A549 (cell line): ENCODE measurements around the gene SLC37A1. TPM values are rescaled to one million over a fixed set of nuclear protein-coding genes. Genes with fewer than 3 reads are reported as not detected.

ENCODE experiments used
- ATAC-seq, 2 experiments: fragments of 200-7000 bp in 1 of 2; fragments of >200 bp in 1 of 2; cut with Nextera tagmentation in 1 of 2; cut with Tn5 transposase in 1 of 2; 3 replicates each; pipeline versions ENCODE4 v1.8.0 to v1.9.1; 2018 to 2020; ENCODE audit warnings: mild to moderate bottlenecking in 1 of 2, moderate library complexity in 1 of 2
- CTCF ChIA-PET: fragments of 300-600 bp; sonication (Branson Sonifier 250); formaldehyde crosslinking; extraction: SDS; loops from one replicate; lab custom pipeline; 2021; ENCODE audit warnings: antibody characterized with exemption, inconsistent platforms; lab: Yijun Ruan, JAX
- POLR2A ChIA-PET: fragments of 350-600 bp; formaldehyde crosslinking; extraction: SDS; loops from one replicate; lab custom pipeline; 2021; ENCODE audit warnings: antibody characterized with exemption, inconsistent platforms; lab: Yijun Ruan, JAX
- DNase-seq, 2 experiments: peaks; one replicate each; pipeline versions ENCODE4 v3.0.0 to v3.0.0-alpha.2; 2011 to 2016; ENCODE audit warnings: low read depth in 1 of 2, low spot score in 1 of 2
- FAIRE-seq: peaks from 2 replicates; lab custom pipeline; 2011; peaks lifted over from hg19 to GRCh38; lab: Jason Lieb, UNC
- H3K27ac ChIP-seq, 2 experiments: fragments of >200 bp; sonication (Bioruptor Twin); formaldehyde crosslinking; 3 replicates each; pipeline ENCODE4 v1.5.1; 2016 to 2017
- H3K4me1 ChIP-seq: fragments of >200 bp; sonication (Bioruptor Twin); formaldehyde crosslinking; 3 replicates; pipeline ENCODE4 v1.6.1; 2016
- H3K4me2 ChIP-seq: fragments of >200 bp; sonication (Bioruptor Twin); formaldehyde crosslinking; 3 replicates; pipeline ENCODE4 v1.6.1; 2016
- H3K4me3 ChIP-seq: fragments of >200 bp; sonication (Bioruptor Twin); formaldehyde crosslinking; 3 replicates; pipeline ENCODE4 v1.5.1; 2016
- H3K9me3 ChIP-seq: fragments of >200 bp; sonication (Bioruptor Twin); formaldehyde crosslinking; 3 replicates; pipeline ENCODE4 v1.6.1; 2016
- CBX8 ChIP-seq: fragments of 200-600 bp; sonication (generic); IDR thresholded peaks from 2 replicates; pipeline ENCODE4 v1.6.1; 2016
- CEBPB ChIP-seq, 2 experiments: fragments of >200 bp in 1 of 2; sonication (Bioruptor Twin) in 1 of 2; formaldehyde crosslinking in 1 of 2; IDR thresholded peaks; 2 replicates each; pipeline ENCODE4 v1.6.1; 2012 to 2016
- CHD4 ChIP-seq: fragments of 200-600 bp; sonication (generic); IDR thresholded peaks from 2 replicates; pipeline ENCODE4 v1.6.1; 2016; ENCODE audit warnings: antibody characterized with exemption, mild to moderate bottlenecking, borderline replicate concordance
- EHMT2 ChIP-seq: fragments of 200-600 bp; sonication (generic); IDR thresholded peaks from 2 replicates; pipeline ENCODE4 v1.6.1; 2016; ENCODE audit warnings: antibody characterized with exemption, low read depth, mild to moderate bottlenecking, moderate library complexity
- EP300 ChIP-seq, 2 experiments: fragments of >200 bp; sonication (Bioruptor Twin); formaldehyde crosslinking; IDR thresholded peaks; 2 replicates in 1 of 2; 3 replicates in 1 of 2; pipeline ENCODE4 v1.6.1; 2016 to 2017
- ESRRA ChIP-seq: fragments of 150-350 bp; IDR thresholded peaks from 2 replicates; pipeline ENCODE4 v1.6.1; 2014; ENCODE audit warnings: mild to moderate bottlenecking, low read length, borderline replicate concordance
- FOXS1 ChIP-seq: fragments of 250-450 bp; sonication (Bioruptor Pico); IDR thresholded peaks from 2 replicates; pipeline ENCODE4 v1.5.0; 2020; ENCODE audit warnings: mild to moderate bottlenecking, moderate library complexity
- GATA3 ChIP-seq: IDR thresholded peaks from 2 replicates; pipeline ENCODE4 v1.6.1; 2012; ENCODE audit warnings: borderline replicate concordance
- HDAC2 ChIP-seq: fragments of 200-600 bp; sonication (generic); IDR thresholded peaks from 2 replicates; pipeline ENCODE4 v1.6.1; 2016
- HOXA7 ChIP-seq: fragments of 250-450 bp; sonication (Bioruptor Pico); IDR thresholded peaks from 2 replicates; pipeline ENCODE4 v1.5.0; 2020; ENCODE audit warnings: mild to moderate bottlenecking, moderate library complexity
- HOXB13 ChIP-seq: fragments of 250-450 bp; sonication (Bioruptor Pico); IDR thresholded peaks from 2 replicates; pipeline ENCODE4 v1.5.0; 2020; ENCODE audit warnings: low read depth, mild to moderate bottlenecking, moderate library complexity
- HOXB5 ChIP-seq: fragments of 250-450 bp; sonication (Bioruptor Pico); IDR thresholded peaks from 2 replicates; pipeline ENCODE4 v1.5.0; 2020; ENCODE audit warnings: mild to moderate bottlenecking, moderate library complexity
- JUN ChIP-seq, 2 experiments: fragments of >200 bp; sonication (Bioruptor Twin); formaldehyde crosslinking; IDR thresholded peaks; 2 replicates in 1 of 2; 3 replicates in 1 of 2; pipeline ENCODE4 v1.6.1; 2016 to 2017
- KDM1A ChIP-seq: fragments of 200-600 bp; sonication (generic); IDR thresholded peaks from 2 replicates; pipeline ENCODE4 v1.6.1; 2016; ENCODE audit warnings: low read depth, mild to moderate bottlenecking
- KDM5A ChIP-seq: fragments of 200-600 bp; sonication (generic); IDR thresholded peaks from 2 replicates; pipeline ENCODE4 v1.6.1; 2016; ENCODE audit warnings: antibody characterized with exemption, mild to moderate bottlenecking
- MYC ChIP-seq: IDR thresholded peaks from 2 replicates; pipeline ENCODE4 v1.6.1; 2012; ENCODE audit warnings: mild to moderate bottlenecking, inconsistent platforms, low read length, improper control_type of control experiment, borderline replicate concordance
- NPAS2 ChIP-seq: fragments of 250-450 bp; sonication (Bioruptor Pico); IDR thresholded peaks from 2 replicates; pipeline ENCODE4 v1.8.0; 2022; ENCODE audit warnings: mild to moderate bottlenecking, moderate library complexity, borderline replicate concordance
- NR3C1 ChIP-seq: fragments of >200 bp; sonication (Bioruptor Twin); formaldehyde crosslinking; IDR thresholded peaks from 3 replicates; pipeline ENCODE4 v1.6.1; 2017
- POLR2A ChIP-seq: IDR thresholded peaks from 2 replicates; pipeline ENCODE4 v1.6.1; 2012; ENCODE audit warnings: mild to moderate bottlenecking, low read length
- RARB ChIP-seq: fragments of 250-450 bp; sonication (Bioruptor Pico); IDR thresholded peaks from 2 replicates; pipeline ENCODE4 v1.8.0; 2021; ENCODE audit warnings: mild to moderate bottlenecking, moderate library complexity
- RCOR1 ChIP-seq: fragments of 150-350 bp; IDR thresholded peaks from 2 replicates; pipeline ENCODE4 v1.6.1; 2014; ENCODE audit warnings: antibody characterized with exemption, low read length, low read depth
- RFX5 ChIP-seq: fragments of 450-650 bp; IDR thresholded peaks from 2 replicates; pipeline ENCODE4 v1.7.1; 2014; ENCODE audit warnings: antibody characterized with exemption, mild to moderate bottlenecking, moderate library complexity
- RNF2 ChIP-seq: fragments of 200-600 bp; sonication (generic); IDR thresholded peaks from 2 replicates; pipeline ENCODE4 v1.6.1; 2016; ENCODE audit warnings: low read depth, mild to moderate bottlenecking, antibody characterized with exemption, moderate library complexity, borderline replicate concordance
- SREBF2 ChIP-seq: fragments of 450-650 bp; IDR thresholded peaks from 2 replicates; pipeline ENCODE4 v1.6.1; 2014; ENCODE audit warnings: mild to moderate bottlenecking, moderate library complexity
- TP53 ChIP-seq: fragments of 250-450 bp; sonication (Bioruptor Pico); IDR thresholded peaks from 2 replicates; pipeline ENCODE4 v1.5.0; 2021; ENCODE audit warnings: mild to moderate bottlenecking, moderate library complexity
- ZNF302 ChIP-seq: fragments of 250-450 bp; sonication (Bioruptor Pico); IDR thresholded peaks from 2 replicates; pipeline ENCODE4 v1.9.0; 2021; ENCODE audit warnings: inconsistent platforms, mild to moderate bottlenecking, moderate library complexity
- ZSCAN20 ChIP-seq: fragments of 250-450 bp; sonication (Bioruptor Pico); IDR thresholded peaks from 2 replicates; pipeline ENCODE4 v1.8.0; 2022; ENCODE audit warnings: mild to moderate bottlenecking, moderate library complexity
- WGBS: methylation state at CpG from one replicate; pipeline ENCODE4 v1.1.6; 2017; ENCODE audit errors: missing lambda C conversion rate; 5-methylcytosine and 5-hydroxymethylcytosine counted together
- polyA plus RNA-seq, 4 experiments: library from polyadenylated mRNA; depleted of rRNA in 3 of 4; stranded (reverse); fragments of >200 nt; fragmentation: RNase III in 1 of 4; extraction: RNeasy Plus Mini Kit Qiagen cat#74134 plus additional on column Dnase treatment in 1 of 4; gene quantifications; 2 replicates in 3 of 4; 3 replicates in 1 of 4; pipeline ENCODE4 v1.2.3, GENCODE V29; 2011 to 2017
- TF ChIP-seq, protein P1 (sequence below): fragments of >200 bp; sonication (Bioruptor Twin); formaldehyde crosslinking; IDR thresholded peaks from 3 replicates; pipeline ENCODE4 v1.5.1; 2016
- TF ChIP-seq, protein P2 (sequence below): IDR thresholded peaks from 2 replicates; pipeline ENCODE4 v1.6.1; 2012
- TF ChIP-seq, protein P3 (sequence below): fragments of 250-450 bp; sonication (Bioruptor Pico); IDR thresholded peaks from 2 replicates; pipeline ENCODE4 v1.5.0; 2020; ENCODE audit warnings: low read depth, mild to moderate bottlenecking, moderate library complexity

SLC37A1 gene
- polyA plus RNA-seq, 2 of the 4 experiments (the other 2 are of a cell fraction), result 1.9 to 2.1 TPM

- DNase-seq (no peak), FAIRE-seq (no peak), ATAC-seq (no peak)
- no peak overlapping the region for H3K4me2 ChIP-seq
- 56% methylated on average over 5 of the region's 5 CpGs for WGBS
- TF ChIP-seq RNF2, result no peak
- TF ChIP-seq FOXS1 (CRISPR knock-in tag), result no peak
- TF ChIP-seq, protein P1, sequence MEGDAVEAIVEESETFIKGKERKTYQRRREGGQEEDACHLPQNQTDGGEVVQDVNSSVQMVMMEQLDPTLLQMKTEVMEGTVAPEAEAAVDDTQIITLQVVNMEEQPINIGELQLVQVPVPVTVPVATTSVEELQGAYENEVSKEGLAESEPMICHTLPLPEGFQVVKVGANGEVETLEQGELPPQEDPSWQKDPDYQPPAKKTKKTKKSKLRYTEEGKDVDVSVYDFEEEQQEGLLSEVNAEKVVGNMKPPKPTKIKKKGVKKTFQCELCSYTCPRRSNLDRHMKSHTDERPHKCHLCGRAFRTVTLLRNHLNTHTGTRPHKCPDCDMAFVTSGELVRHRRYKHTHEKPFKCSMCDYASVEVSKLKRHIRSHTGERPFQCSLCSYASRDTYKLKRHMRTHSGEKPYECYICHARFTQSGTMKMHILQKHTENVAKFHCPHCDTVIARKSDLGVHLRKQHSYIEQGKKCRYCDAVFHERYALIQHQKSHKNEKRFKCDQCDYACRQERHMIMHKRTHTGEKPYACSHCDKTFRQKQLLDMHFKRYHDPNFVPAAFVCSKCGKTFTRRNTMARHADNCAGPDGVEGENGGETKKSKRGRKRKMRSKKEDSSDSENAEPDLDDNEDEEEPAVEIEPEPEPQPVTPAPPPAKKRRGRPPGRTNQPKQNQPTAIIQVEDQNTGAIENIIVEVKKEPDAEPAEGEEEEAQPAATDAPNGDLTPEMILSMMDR, result no peak
- TF ChIP-seq, protein P2, sequence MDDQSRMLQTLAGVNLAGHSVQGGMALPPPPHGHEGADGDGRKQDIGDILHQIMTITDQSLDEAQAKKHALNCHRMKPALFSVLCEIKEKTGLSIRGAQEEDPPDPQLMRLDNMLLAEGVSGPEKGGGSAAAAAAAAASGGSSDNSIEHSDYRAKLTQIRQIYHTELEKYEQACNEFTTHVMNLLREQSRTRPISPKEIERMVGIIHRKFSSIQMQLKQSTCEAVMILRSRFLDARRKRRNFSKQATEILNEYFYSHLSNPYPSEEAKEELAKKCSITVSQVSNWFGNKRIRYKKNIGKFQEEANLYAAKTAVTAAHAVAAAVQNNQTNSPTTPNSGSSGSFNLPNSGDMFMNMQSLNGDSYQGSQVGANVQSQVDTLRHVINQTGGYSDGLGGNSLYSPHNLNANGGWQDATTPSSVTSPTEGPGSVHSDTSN, result no peak
- TF ChIP-seq KDM5A, result no peak
- TF ChIP-seq POLR2A, result no peak
- no peak for TF ChIP-seq TP53 (CRISPR knock-in tag)
- no peak for TF ChIP-seq GATA3
- TF ChIP-seq NPAS2 (CRISPR knock-in tag), result no peak
- TF ChIP-seq HOXB5 (CRISPR knock-in tag), result no peak
- no peak for TF ChIP-seq RFX5
- TF ChIP-seq CHD4, result no peak
- TF ChIP-seq KDM1A, result no peak
- TF ChIP-seq JUN (IDR thresholded peaks at IDR 0.05), result no peak
- TF ChIP-seq CEBPB (IDR thresholded peaks at IDR 0.05), result no peak
- TF ChIP-seq RARB, result no peak
- TF ChIP-seq HDAC2, result no peak
- no peak for TF ChIP-seq SREBF2
- TF ChIP-seq EP300 (IDR thresholded peaks at IDR 0.05), result no peak
- no peak for TF ChIP-seq HOXA7 (CRISPR knock-in tag)
- H3K4me1 ChIP-seq, result peaks cover 3% of the 10 kb centered on the region; the same call in 1 of the 3 replicates
- CTCF ChIA-PET, result no interaction called here
- no peak overlapping the region for H3K4me3 ChIP-seq
- no peak overlapping the region for H3K27ac ChIP-seq
- POLR2A ChIA-PET, result no interaction called here
- H3K9me3 ChIP-seq, result no peaks in the 10 kb centered on the region
Observed at GRCh38 chr21:42500736-42501135, 12.9 kb upstream of the SLC37A1 start.

DNA sequence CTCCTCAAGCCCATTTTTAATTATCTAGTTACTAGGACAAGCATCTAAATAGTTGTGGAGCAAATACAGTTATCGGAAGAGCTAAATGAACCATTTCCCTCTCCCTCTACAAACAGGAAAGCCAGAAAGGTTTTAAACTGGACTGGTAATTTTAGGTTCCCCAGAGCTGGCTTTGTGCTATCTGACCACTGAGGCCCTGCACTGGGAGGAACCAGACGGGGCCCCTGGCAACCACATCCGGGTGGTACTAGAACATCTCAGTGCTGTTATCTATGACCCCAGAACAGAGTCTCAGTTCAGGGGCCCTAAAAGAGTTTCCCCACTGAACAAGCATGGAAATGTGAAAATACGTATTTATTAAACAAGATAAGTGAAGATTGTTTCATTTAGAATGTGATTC, 9.9 kb upstream of the SLC37A1 start:
- ChIA-PET POLR2A (no interaction called here), CTCF (interaction anchor here (0.9 kb wide), 2 partner anchors 55 to 686 kb away, joined by 3 read pairs; no protein-coding TSS in a partner anchor)
- WGBS, result 80% methylated on average over 4 of the region's 4 CpGs
- FAIRE-seq, result no peak
- Histone ChIP-seq H3K4me1 (no peaks in the 10 kb centered on the region), H3K4me3 (no peak overlapping the region), H3K4me2 (no peak overlapping the region), H3K9me3 (no peaks in the 10 kb centered on the region), H3K27ac (no peak overlapping the region)
- TF ChIP-seq KDM1A, result no peak
- no peak for TF ChIP-seq CBX8
- TF ChIP-seq ZNF302 (CRISPR knock-in tag), result no peak
- TF ChIP-seq FOXS1 (CRISPR knock-in tag), result no peak
- no peak for TF ChIP-seq NPAS2 (CRISPR knock-in tag)
- no peak for TF ChIP-seq HOXB5 (CRISPR knock-in tag)
- TF ChIP-seq RNF2, result no peak
- TF ChIP-seq HOXB13 (CRISPR knock-in tag), result no peak
- TF ChIP-seq ESRRA, result no peak
- TF ChIP-seq, protein P3, sequence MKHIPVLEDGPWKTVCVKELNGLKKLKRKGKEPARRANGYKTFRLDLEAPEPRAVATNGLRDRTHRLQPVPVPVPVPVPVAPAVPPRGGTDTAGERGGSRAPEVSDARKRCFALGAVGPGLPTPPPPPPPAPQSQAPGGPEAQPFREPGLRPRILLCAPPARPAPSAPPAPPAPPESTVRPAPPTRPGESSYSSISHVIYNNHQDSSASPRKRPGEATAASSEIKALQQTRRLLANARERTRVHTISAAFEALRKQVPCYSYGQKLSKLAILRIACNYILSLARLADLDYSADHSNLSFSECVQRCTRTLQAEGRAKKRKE (CRISPR knock-in tag), result no peak
- TF ChIP-seq RCOR1, result no peak
- TF ChIP-seq, protein P2, result no peak
- no peak for TF ChIP-seq ZSCAN20 (CRISPR knock-in tag)
- TF ChIP-seq TP53 (CRISPR knock-in tag), result no peak
- TF ChIP-seq EHMT2, result no peak
- no peak for TF ChIP-seq NR3C1
- no peak for TF ChIP-seq RARB
- TF ChIP-seq HOXA7 (CRISPR knock-in tag), result no peak
- no peak for TF ChIP-seq MYC
- no peak for DNase-seq
- no peak for ATAC-seq
